GM18858 (cell line): ENCODE results near the gene UNKL.
"Not testable (repeated sequence)": the region's sequence is repeated elsewhere in the genome, so short reads cannot be mapped to it uniquely, and the experiment has no call there.

Experiments used
- ATAC-seq: cut with Tn5 transposase; IDR thresholded peaks from one replicate; pipeline ENCODE4 v1.9.1; 2021; ENCODE audit not compliant: unreplicated experiment

The UNKL gene

DNA sequence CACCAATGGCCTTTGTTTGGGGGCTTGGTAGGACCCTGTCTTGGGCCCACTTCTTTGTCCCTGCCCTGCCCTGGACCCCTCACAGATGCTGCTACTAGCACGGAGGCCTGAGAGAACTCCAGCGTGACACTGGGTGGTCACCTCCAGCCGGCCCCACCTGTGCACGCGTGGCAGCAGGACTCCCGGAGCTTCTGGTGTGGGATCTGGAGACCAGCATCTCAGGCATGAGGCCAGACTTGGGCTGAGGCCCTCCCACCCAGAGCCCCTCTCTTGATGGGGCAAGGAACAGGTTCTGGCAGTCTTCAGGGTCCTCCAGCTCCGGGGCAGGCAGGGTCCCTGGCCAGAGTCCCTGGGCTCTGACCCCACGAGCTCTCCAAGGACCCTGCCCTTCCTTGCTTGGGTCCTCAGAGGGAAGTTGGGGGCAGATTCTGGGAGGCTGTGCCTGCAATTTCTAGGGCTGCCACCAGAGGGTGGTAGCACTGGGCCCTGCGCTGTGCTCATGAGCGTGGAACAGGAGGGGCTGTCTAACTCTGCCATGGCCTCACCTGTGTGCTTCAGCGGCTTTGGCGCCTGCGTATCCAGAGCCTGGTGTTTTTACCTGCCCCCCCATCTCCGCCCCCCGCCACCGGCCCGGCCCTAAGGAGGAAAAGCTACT lies 84.1 kb downstream of the UNKL start:
- ATAC-seq = no peak

DNA sequence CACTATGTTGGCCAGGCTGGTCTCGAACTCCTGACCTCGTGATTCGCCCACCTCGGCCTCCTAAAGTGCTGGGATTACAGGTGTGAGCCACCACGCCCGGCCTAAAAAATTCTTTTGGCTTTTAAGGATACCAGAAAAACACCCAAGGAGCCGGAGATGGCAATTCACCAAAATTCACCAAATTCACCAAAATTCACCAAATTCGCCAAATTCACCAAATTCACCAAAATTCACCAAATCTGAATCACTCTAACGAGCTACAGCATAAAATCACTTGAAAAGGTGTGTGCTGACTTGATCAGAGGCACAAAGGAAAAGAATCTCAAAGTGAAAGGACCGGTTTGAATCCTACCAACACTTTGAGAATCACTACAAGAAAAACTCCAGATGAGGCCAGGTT lies 85.5 kb downstream of the UNKL start:
- ATAC-seq = not testable (repeated sequence)

DNA sequence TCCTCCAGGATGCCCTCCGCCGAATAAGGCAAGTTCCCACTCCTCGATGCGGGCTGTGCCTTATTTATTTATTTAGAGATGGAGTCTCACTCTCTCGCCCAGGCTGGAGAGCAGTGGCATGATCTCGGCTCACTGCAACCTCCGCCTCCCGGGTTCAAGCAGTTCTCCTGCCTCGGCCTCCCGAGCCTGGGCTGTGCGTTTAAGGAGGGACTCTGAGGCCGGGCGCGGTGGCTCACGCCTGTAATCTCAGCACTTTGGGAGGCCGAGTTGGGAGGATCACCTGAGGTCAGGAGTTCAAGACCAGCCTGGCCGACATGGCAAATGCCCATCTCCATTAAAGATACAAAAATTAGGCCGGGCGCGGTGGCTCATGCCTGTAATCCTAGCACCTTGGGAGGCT lies 86.4 kb downstream of the UNKL start:
- ATAC-seq = not testable (repeated sequence)

GRCh38 chr16:1327619-1327947 lies 86.9 kb downstream of the UNKL start:
- ATAC-seq = no peak

DNA sequence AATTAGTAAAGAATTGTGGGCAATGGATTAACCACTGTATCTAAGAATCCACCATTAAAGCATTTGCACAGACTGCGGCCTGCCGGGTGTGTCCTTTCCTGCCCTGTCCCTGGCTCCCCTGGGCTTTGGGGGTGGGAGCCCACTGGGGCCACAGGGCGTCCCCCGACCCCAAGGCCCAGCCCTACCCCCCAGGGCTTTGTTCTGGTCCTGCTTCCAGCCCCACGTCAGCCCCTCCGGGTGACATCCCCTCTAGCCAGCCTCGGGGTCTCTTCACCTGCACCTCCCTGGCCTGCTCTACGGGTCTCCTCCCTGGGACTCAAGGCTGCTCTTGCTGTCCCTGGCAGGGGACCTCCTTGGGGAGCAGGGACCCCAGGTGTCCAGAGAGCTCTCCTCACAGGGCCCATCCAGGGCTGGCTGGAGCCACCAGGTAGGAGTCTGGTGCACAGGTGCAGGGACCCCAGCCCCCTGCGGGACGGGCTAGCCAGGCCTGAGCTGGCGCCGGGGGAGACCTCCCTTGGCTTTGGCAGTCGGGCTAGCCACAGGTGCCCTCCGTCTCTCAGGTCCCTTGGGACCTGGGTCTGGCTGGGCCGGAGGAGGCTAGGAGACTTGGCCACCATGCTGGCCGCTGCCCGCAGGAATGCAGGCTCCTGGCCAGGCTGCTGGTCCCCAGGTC lies 87.4 kb downstream of the UNKL start:
- no peak for ATAC-seq

GRCh38 chr16:1326391-1326790 lies 88.1 kb downstream of the UNKL start:
- ATAC-seq = no peak

- no peak for ATAC-seq
Observed at GRCh38 chr16:1325673-1326371, 88.7 kb downstream of the UNKL start.

DNA sequence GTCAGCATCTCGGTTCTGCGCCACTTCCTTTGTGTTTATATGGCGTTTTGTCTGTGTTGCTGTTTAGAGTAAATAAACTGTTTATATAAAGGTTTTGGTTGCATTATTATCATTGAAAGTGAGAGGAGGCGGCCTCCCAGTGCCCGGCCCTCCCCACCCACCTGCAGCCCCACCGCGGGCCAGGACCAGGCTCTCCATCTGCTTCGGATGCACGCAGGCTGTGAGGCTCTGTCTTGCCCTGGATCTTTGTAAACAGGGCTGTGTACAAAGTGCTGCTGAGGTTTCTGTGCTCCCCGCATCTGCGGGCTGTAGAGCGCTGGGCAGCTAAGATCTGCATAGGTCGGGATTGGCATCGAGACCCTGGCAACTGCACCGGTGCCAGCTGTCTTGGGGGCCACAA lies 89.2 kb downstream of the UNKL start:
- no peak for ATAC-seq

DNA sequence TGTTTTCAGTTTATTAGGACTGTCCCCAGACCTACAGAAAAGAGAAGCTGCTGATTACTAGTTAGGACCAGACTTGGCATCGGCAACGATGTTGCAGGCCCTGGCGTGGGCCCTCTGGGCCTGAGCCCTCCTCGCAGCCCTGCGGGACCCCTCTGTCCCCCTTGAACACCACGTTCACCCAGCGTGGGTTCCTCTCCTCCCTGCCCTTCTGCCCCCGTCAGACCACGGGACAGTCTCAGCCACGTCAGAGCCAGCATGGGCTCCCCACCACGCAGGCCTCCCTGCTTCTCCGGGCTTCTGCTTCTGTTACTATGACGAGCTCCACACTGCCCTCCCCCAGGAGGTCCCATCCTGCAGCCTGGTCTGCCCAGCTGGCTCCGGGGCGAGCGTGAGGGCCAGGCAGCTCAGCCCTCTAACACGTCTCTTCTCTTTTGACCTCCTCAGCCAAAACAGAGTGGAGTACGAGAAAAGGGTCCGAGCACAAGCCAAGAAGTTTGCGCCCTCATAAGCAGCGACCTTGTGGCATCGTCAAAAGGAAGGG lies 90.1 kb downstream of the UNKL start:
- no peak for ATAC-seq

DNA sequence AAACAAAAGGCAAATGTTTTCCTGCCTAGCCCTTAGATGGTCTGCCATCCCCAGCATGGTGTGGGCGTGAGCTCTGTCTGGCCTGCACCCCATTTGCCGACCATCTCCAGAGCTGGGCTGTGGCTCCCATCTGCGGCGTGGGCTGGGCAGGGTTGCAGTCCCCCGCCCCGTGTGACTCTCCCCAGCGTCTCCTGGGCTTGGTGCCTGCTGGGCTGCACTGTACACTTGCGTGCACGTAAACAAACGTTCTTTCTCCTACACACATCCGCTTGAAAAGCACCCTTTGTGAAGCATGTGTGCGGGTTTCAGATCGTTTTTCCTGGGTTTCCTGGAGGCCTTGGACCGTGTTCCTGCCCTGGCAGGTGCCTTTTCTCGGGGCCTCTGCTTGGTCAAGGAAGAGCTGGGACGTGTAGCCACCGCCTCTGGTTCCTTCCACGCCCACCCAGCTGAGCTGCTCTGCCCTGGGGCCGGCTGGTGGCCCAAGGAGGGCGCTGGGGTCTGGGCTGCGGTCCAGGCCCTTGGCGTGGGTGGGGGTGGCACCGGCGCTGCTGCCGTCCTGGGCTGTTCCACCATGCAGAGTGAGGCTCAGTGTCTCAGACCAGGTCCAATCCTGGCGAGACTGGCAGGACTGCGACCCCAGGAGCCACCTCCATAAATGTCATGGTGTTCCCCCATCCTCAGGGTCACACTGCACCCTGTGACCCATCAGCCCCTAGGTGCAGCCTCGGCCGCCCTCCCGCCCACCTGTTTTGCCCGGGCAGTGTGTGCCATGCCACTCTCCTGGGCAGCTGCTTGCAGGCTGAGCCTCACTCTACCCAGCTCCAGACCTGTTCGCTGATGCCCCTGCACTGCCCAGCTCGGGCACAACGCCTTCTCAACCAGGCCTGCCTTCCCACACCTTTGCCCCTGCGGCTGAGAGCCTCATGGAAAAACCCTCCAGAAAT lies 90.9 kb downstream of the UNKL start:
- no peak for ATAC-seq

DNA sequence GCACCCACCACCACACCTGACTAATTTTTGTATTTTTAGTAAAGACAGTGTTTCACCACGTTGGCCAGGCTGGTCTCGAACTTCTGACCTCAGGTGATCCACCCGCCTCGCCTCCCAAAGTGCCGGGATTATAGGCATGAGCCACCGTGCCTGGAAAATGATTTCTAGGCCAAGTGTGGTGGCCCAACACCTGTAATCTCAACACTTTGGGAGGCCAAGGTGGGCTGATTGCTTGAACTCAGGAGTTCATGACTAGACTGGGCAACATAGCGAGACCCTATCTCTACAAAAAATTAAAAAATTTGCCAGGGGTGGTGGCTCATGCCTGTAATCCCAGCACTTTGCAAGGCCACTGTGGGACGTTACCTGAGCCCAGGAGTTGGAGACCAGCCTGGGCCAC lies 92.1 kb downstream of the UNKL start:
- ATAC-seq = no peak

DNA sequence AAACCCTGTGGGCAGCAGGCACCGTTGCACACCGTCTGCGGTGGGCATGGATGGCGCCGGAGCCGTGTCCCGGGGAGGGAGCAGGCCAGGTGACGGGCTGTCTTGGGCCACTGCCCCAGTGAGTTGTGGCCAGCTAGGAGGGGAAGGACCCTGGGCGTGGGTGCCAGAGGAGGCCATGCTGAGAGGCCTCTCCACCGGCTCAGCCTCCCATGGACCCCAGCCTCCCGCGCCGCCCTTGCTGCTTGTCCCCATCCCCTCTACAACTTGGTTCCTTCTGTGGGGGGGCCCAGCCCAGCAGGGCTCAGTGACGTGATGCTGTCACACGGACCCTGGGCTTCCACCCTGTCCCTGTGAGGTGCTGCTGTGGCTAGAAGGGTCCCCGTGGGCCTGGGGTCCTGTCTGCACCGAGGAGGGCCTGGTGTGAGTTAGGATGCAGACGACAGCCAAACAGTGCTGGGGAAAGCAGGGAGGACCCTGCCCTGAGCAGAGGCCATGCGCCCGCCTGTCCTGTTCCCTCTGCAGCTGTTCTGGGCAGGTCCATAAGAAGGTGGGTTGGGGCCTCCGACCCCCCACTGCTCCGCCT lies 93.8 kb downstream of the UNKL start:
- no peak for ATAC-seq

DNA sequence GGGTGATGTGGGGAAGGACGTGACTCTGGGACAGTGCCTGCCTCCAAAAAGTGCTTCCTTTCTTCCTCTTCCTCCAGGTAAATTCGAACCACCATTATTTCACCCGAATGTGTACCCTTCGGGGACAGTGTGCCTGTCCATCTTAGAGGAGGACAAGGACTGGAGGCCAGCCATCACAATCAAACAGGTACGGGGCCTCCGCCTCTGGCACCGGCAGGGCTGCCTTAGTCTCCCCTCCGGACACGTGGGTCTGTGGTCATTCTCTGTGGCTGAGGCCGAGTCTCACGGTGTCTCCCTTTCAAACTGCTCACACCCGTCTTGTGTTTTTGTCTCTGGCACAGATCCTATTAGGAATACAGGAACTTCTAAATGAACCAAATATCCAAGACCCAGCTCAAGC lies 94.4 kb downstream of the UNKL start:
- ATAC-seq = no peak

GRCh38 chr16:1319041-1319440 lies 95.5 kb downstream of the UNKL start:
- ATAC-seq = no peak

GRCh38 chr16:1318268-1318545 lies 96.3 kb downstream of the UNKL start:
- ATAC-seq = no peak

DNA sequence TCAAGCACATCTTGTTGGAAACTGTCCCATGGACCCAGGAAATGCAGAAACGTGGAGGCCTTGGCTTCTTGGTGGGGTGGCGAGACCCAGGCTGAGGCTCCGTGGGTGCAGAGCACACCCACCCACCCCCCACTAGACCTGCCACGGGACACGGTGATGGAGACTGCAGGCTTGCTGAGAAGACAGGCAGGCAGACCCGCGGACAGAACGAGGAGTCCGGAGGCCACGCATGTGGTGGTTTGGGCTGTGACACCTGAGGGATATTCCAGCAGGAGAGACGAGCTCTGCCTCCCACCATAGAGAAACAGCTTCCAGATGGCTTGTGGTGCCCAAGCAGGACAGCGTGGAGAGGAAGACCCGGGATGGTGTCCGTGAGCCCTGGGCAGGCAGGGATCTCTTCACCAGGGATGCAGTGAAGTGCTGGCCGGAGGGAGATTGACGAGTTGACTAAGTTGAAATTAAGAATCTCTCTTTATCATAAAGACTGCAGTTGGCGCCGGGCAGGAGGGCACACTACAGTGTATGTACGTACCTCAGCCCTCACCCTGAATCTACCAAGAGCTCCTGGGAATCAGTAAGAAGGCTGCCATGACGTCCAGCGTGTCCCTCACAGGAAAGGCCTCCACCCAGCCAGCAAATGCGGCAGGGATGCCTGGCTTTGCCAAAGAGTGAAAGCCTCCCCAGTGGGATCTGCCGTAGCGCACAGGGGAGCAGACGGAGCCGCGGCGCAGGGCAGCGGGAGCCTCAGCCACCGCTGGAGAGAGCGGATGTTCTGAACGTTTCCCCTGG lies 96.8 kb downstream of the UNKL start:
- ATAC-seq = no peak

DNA sequence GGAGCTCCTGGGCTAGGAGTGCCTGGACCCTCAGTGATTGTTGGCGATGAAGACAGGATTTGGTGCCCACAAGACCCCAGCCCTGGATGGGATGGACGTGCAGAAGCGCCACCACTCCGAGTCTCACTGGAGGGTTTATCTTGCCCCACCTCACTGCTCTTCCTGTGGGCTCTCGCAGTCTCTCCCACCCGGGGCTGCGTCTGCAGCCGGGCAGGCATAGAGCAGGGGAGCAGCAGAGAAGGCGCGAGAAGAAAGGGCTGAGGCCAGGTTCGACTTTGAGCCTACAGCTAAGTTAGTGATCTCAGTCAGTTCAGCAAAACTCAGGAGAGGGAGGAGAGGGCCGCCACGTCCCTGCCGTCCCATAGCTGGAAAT lies 98.5 kb downstream of the UNKL start:
- no peak for ATAC-seq

GRCh38 chr16:1315081-1316032 lies 99.1 kb downstream of the UNKL start:
- ATAC-seq = no peak

DNA sequence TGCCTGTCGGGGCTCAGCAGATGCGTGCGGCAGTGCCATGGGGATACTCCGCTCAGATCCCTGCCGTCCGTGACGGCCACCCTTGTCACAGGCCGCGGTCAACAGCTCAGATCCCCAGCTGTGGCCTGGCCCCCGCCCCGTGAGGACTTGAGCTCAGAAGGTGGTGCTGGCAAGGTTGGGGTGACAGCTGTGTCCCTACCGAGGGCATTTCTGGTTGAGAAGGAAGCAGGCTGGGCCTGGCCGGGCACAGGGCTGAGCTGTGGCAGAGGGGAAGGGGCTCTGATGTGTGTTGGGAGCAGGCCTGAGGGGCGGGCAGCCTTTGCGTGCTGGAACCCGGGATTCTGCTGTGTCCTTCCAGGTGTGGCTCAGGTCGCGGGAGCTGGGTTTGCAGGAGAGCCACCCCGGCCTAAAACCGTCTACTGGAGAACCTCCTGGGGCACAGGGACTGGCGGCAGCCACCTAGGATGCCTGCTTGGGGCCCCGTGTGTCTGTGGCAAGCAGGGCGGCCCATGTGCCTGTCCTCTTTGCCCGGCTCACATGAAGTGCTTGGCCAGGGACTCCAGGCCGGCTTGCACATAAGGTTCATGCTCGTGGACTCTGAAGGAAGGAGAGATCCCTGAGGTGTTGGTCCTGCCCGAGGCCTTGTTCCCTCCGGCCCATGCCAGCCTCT lies 100.0 kb downstream of the UNKL start:
- ATAC-seq = no peak
